ENCODE results near the gene JPH3. TPM values are rescaled to one million over a fixed set of nuclear protein-coding genes. Genes with fewer than 3 reads are reported as not detected.

Gene JPH3
- total RNA-seq, 4 donors from 2014 or later: 0.39 TPM; not detected in 3

GRCh38 chr16:87696726-87697125 is 94.4 kb downstream of the JPH3 start:
- no peak for DNase-seq (ENCODE audit: low spot score in 2 of 2)
- H3K9me3 ChIP-seq: no peaks in the 10 kb centered on the region
- no peak overlapping the region for H3K27ac ChIP-seq
- peaks cover 0 to 76% (median 0%) of the 10 kb centered on the region in 3 donors for H3K36me3 ChIP-seq
- no peaks in the 10 kb centered on the region for H3K4me1 ChIP-seq
- no peaks in the 10 kb centered on the region for H3K27me3 ChIP-seq
- no peak overlapping the region for H3K4me3 ChIP-seq
- TF ChIP-seq EP300 (IDR thresholded peaks at IDR 0.05) (no peak), CTCF (IDR thresholded peaks at IDR 0.05) (no peak), POLR2A (IDR thresholded peaks at IDR 0.05) (no peak)
- WGBS, 2 donors: 63 to 74% methylated on average over 16 to 18 of the region's 18 CpGs

GRCh38 chr16:87697256-87697655 is 94.9 kb downstream of the JPH3 start:
- H3K36me3 ChIP-seq: peaks cover 0 to 81% (median 0%) of the 10 kb centered on the region in 3 donors
- no peaks in the 10 kb centered on the region for H3K9me3 ChIP-seq
- no peak overlapping the region for H3K27ac ChIP-seq
- peaks cover 0 to 4% (median 1%) of the 10 kb centered on the region in 4 donors for H3K4me1 ChIP-seq
- no peaks in the 10 kb centered on the region for H3K27me3 ChIP-seq
- WGBS, 2 donors: 84 to 91% methylated on average over 21 of the region's 21 CpGs
- no peak for DNase-seq (ENCODE audit: low spot score in 2 of 2)
- TF ChIP-seq CTCF (IDR thresholded peaks at IDR 0.05): no peak
- H3K4me3 ChIP-seq: no peak overlapping the region

DNA sequence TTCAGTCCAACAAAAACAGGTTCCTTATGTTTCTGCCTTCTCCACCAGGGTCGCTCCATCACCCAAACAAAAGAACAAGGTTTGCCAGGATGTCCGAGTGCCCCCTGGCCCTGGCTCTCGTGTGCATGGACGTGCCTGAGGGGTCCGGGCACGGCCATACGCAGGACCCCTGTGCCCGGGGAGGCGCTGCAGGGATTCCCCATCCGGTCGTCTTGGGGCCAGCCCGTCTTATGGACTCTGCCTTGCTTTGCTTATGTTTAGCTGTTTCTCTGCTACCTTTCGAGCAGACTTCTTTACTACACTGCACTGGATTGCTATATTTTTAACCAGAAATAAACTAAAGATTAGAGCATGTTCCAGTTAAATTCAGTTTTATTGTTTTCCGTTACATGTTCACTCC is 95.5 kb downstream of the JPH3 start:
- no peak for DNase-seq (ENCODE audit: low spot score in 2 of 2)
- H3K4me1 ChIP-seq: peaks cover 0 to 6% (median 3%) of the 10 kb centered on the region in 4 donors
- H3K27me3 ChIP-seq: no peaks in the 10 kb centered on the region
- TF ChIP-seq CTCF (IDR thresholded peaks at IDR 0.05) (no peak), POLR2A (IDR thresholded peaks at IDR 0.05) (no peak), EP300 (IDR thresholded peaks at IDR 0.05) (no peak)
- 84 to 87% methylated on average over 14 of the region's 14 CpGs for WGBS, 2 donors
- H3K4me3 ChIP-seq: no peak overlapping the region
- H3K9me3 ChIP-seq: no peaks in the 10 kb centered on the region
- H3K27ac ChIP-seq: no peak overlapping the region
- peaks cover 0 to 87% (median 0%) of the 10 kb centered on the region in 3 donors for H3K36me3 ChIP-seq

DNA sequence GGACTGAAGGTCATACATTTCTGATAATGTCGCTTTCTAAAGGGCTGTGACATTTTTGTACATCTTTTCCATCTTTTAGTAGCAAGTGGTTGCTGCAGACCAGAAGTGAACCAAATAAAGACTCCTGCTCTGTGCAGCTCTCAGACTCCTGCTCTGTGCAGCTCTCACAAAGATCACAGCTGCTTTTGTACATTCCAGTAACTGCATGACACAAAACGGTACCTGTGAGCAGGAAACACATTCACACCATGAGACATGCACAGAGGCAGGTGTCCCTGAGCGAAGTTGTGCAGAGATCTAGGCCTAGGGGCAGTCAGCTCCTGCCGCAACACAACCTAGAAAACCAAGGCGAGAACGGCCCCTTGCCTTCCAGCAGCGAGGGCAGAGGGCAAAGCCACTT is 95.9 kb downstream of the JPH3 start:
- H3K27ac ChIP-seq: no peak overlapping the region
- H3K4me3 ChIP-seq: no peak overlapping the region
- TF ChIP-seq POLR2A (IDR thresholded peaks at IDR 0.05) (no peak), EP300 (IDR thresholded peaks at IDR 0.05) (no peak), CTCF (IDR thresholded peaks at IDR 0.05) (no peak)
- no peaks in the 10 kb centered on the region for H3K27me3 ChIP-seq
- no peaks in the 10 kb centered on the region for H3K9me3 ChIP-seq
- no peak for DNase-seq (ENCODE audit: low spot score in 2 of 2)
- 75 to 80% methylated on average over 7 of the region's 7 CpGs for WGBS, 2 donors
- H3K4me1 ChIP-seq: peaks cover 0 to 6% (median 3%) of the 10 kb centered on the region in 4 donors
- H3K36me3 ChIP-seq: peaks cover 0 to 91% (median 0%) of the 10 kb centered on the region in 3 donors

- TF ChIP-seq CTCF (IDR thresholded peaks at IDR 0.05): no peak
- TF ChIP-seq EP300 (IDR thresholded peaks at IDR 0.05): no peak
- TF ChIP-seq POLR2A (IDR thresholded peaks at IDR 0.05): no peak
- Histone ChIP-seq H3K27ac (no peak overlapping the region), H3K36me3 (peaks cover 0 to 93% (median 0%) of the 10 kb centered on the region in 3 donors), H3K4me3 (no peak overlapping the region), H3K4me1 (peaks cover 0 to 6% (median 3%) of the 10 kb centered on the region in 4 donors), H3K27me3 (no peaks in the 10 kb centered on the region), H3K9me3 (no peaks in the 10 kb centered on the region)
- 88 to 90% methylated on average over 10 to 20 of the region's 20 CpGs for WGBS, 2 donors
- no peak for DNase-seq (ENCODE audit: low spot score in 2 of 2)
Observed at GRCh38 chr16:87698676-87699199, 96.4 kb downstream of the JPH3 start.

Data from tibial nerve (tissue), 4 donors.